ENCODE data around the gene AQP7.
"Not testable (repeated sequence)": the region's sequence is repeated elsewhere in the genome, so short reads cannot be mapped to it uniquely, and the experiment has no call there.

AQP7 gene

GRCh38 chr9:33402371-33402770 is at the start of gene AQP7:
Gene AQP7 (minus strand): TSS chr9:33402568. CDS start chr9:33401262, 1,306 bp downstream.
- H3K27ac Mint-ChIP-seq, result peak within 1 kb of the TSS; percentile 33 to 35

GRCh38 chr9:33450621-33451146 is 48.3 kb upstream of the AQP7 start:
- ATAC-seq (no peak), DNase-seq (no peak)
- H3K4me1 Mint-ChIP-seq, result peaks cover 74% of the 10 kb centered on the region
- H3K27me3 Mint-ChIP-seq, result no peaks in the 10 kb centered on the region
- no peak overlapping the region for H3K4me3 Mint-ChIP-seq
- H3K9me3 Mint-ChIP-seq, result no peaks in the 10 kb centered on the region
- H3K27ac Mint-ChIP-seq, result no peak overlapping the region

More at GRCh38 chr9:33402371-33402770, at the start of gene AQP7:
- not testable (repeated sequence) for H3K4me3 Mint-ChIP-seq, H3K9me3 Mint-ChIP-seq, ATAC-seq, DNase-seq, H3K27me3 Mint-ChIP-seq
- peaks cover 16% of the 10 kb centered on the region for H3K4me1 Mint-ChIP-seq

DNA sequence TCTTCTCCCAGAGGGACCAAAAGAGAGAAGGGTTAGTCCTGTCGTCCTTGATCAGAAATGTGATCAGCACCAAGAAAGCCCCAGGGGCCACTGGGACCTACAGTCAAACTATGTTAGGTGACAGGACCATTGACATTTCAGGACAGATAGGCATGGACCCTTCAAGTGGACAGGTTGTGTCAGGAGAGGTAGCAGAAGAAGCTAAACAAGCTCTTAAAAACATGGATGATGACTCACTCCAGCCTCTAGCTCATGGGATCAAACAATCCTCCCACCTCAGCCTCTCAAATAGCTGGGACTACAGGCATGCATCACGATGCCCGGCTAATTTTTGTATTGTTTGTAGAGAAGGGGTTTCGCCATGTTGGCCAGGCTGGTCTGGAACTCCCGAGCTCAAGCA is 47.3 kb upstream of the AQP7 start:
- Mint-ChIP-seq H3K27me3 (no peaks in the 10 kb centered on the region), H3K4me1 (peaks cover 78% of the 10 kb centered on the region), H3K9me3 (no peaks in the 10 kb centered on the region), H3K27ac (no peak overlapping the region), H3K4me3 (no peak overlapping the region)
- no peak for DNase-seq
- ATAC-seq, result no peak

GRCh38 chr9:33447799-33448553 is 45.6 kb upstream of the AQP7 start:
- DNase-seq (peak in 1 of 2 donors; percentile 35), ATAC-seq (peak; percentile 1)
- H3K4me1 Mint-ChIP-seq, result peaks cover 64% of the 10 kb centered on the region
- peak overlapping the region; percentile 90 to 95 for H3K4me3 Mint-ChIP-seq
- no peaks in the 10 kb centered on the region for H3K27me3 Mint-ChIP-seq
- no peaks in the 10 kb centered on the region for H3K9me3 Mint-ChIP-seq
- peak overlapping the region in 1 of 2 donors; percentile 37 for H3K27ac Mint-ChIP-seq

DNA sequence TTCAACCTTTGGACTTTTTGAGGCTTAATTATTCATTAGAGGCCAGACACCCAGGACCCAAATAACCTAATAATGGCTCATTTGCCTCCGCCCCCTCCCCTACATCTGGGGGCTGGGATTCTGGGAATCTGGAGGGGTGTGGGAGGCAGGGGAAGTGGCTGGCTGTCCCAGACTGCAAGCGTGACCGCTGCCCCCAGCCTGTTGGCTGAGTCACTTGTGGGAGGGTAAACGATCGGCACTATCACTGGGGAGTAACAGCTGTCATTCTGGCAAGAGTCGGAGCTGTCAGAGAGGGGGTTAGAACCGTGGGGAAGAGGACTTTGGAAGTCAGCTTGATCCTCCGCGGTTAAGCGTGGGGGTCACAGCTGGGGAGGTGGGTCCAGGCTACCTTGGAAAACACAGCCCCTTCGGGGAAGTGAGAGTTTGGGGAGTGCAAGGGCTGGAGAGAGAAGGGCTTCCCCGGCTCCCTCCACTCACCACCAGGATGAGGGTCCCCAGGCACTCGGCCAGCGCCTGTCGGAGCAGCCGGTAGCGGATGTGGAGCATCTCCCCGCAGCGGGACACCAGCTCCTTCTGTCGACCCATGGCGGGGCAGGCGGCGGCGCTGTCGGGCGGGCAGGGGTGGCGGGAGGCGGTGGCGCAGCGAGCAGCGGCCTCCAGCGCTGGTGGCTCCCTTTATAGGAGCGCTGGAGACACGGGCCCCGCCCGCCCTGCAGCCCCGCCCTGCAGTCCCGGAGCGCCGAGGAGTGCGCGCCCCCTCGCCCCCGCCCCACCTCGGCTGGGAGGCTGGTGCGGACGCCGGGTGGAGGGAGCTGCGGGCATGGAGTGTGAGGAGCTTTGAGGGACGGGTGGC is 44.8 kb upstream of the AQP7 start, which contains the start of gene AQP3:
AQP3 (minus strand) TSS at position 648 of the 853 bp plus-strand sequence; CDS start at position 585, 63 bp downstream.
- Mint-ChIP-seq H3K27me3 (no peaks in the 10 kb centered on the region), H3K9me3 (no peaks in the 10 kb centered on the region), H3K27ac (peak within 1 kb of the TSS; percentile 93 to 97), H3K4me3 (peak within 1 kb of the TSS; percentile 90 to 95), H3K4me1 (peaks cover 56% of the 10 kb centered on the region)
- peak; percentile 61 to 64 for DNase-seq
- peak; percentile 70 for ATAC-seq

GRCh38 chr9:33446240-33446945 is 44.0 kb upstream of the AQP7 start:
- Mint-ChIP-seq H3K27ac (peak overlapping the region; percentile 93 to 97), H3K27me3 (no peaks in the 10 kb centered on the region), H3K4me1 (peaks cover 54% of the 10 kb centered on the region)

DNA sequence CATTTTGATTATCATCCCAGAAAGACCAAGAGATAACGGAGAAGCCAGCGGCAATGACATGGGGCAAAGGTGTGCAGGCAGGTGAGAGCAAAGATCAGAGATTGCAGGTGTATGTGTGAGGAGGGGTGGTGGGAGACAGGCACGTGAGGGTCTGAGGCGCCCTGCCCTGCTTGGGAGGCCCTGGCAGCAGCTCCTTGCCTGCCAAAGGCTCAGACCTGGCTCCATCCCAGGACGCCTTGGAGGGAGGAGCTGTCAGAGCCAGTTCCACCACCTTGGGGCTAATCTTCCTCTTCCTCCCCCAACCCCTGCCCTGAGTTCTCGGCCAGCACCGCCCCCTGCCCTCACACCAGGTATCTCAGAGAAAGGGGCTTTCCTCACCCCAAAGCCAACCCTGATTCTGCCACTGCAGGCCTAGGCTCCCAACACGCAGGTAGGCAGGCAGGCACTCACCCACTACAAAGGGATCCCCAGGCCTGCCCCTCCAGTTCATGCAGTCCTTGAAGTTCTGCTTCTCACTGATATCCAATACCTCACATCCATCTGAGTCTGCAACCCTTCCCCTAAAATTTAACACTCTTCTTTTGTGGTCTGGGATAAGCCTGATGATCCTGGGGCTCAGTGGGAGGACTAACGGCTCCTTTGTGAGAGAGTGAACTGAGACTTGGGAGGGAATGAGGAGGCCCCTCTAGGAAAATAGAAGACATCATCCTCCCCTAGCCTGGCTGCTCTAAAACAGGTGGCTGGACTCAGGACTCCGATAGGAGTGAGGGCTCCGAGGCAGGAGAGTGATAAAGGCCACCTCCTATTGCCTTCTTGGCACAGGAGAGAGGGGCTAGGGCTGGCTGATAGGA is 43.2 kb upstream of the AQP7 start:
- DNase-seq (peak in 1 of 2 donors; percentile 25), ATAC-seq (peak; percentile 0)
- Mint-ChIP-seq H3K27ac (no peak overlapping the region), H3K27me3 (no peaks in the 10 kb centered on the region), H3K4me3 (peak overlapping the region; percentile 27 to 95), H3K4me1 (peaks cover 47% of the 10 kb centered on the region), H3K9me3 (no peaks in the 10 kb centered on the region)

More at GRCh38 chr9:33446240-33446945, 44.0 kb upstream of the AQP7 start:
- ATAC-seq (peak; percentile 91), DNase-seq (peak; percentile 66 to 84)
- H3K4me3 Mint-ChIP-seq, result peak overlapping the region; percentile 90 to 95
- no peaks in the 10 kb centered on the region for H3K9me3 Mint-ChIP-seq

DNA sequence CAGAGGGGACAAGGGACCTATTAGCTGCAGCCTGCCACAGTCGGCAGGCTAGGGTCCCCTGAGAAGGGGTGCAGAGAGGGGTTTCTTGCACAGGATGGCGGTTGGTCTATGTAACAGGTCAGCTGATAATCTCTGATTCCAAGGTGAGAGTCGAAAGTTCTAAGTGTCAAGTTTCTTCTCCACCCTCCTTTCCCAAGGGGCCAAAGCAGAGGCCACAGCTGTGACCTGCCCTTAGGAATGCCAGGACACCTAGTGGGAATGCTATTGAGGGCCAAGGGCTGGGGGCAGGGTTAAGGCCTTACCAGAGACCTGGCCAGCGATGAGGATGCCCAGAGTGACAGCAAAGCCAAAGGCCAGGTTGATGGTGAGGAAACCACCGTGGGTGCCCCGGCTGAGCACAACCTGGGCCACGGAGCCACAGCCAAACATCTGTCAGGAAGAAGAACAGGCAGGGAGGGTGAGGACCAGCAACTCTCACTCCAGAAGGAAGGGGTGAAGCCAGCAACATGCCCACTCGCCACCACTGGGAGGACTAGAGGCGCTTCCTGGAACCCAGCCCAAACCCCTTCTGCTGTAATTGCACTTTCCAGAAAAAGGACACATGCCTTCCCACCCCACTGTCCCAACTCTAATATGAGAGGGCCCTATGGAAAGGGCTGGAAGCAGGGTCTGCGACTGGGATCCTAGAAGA is 41.2 kb upstream of the AQP7 start:
- no peaks in the 10 kb centered on the region for H3K27me3 Mint-ChIP-seq
- peaks cover 43% of the 10 kb centered on the region for H3K4me1 Mint-ChIP-seq
- DNase-seq (no peak), ATAC-seq (no peak)
- no peak overlapping the region for H3K4me3 Mint-ChIP-seq
- H3K27ac Mint-ChIP-seq, result no peak overlapping the region
- no peaks in the 10 kb centered on the region for H3K9me3 Mint-ChIP-seq

DNA sequence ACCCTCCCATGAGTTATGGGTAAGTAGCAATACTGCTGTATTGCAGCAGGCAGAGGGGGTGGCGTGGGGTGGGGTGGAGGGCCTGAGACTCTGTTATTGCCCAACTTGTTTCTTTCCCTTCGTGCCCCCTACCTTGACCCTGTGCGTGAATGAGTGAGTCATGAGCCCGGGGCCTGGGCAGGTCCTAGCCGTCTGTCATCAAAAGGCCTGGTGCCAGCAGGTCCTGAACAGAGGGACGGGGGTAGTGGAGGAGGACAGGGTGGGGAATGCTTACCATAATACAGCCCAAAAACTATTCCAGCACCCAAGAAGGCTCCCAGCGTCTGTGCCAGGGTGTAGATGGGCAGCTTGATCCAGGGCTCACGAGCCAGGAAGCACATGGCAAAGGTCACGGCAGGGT is 40.7 kb upstream of the AQP7 start:
- no peak overlapping the region for H3K27ac Mint-ChIP-seq
- DNase-seq (no peak), ATAC-seq (no peak)
- no peak overlapping the region for H3K4me3 Mint-ChIP-seq
- no peaks in the 10 kb centered on the region for H3K9me3 Mint-ChIP-seq
- peaks cover 37% of the 10 kb centered on the region for H3K4me1 Mint-ChIP-seq
- H3K27me3 Mint-ChIP-seq, result no peaks in the 10 kb centered on the region

DNA sequence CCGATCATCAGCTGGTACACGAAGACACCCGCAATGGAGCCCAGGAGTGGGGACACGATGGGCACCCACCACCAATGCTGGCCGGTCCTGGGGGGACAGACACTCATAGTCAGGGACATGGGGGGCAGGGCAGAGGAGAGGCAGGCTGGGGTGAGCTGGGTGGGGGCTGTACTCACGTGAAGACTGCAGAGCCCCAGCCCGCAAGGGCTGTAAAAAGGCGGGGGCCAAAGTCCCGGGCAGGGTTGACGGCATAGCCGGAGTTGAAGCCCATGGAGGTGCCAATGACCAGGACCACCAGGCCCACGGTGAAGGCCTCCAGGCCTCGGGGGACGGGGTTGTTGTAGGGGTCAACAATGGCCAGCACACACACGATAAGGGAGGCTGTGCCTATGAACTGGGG is 39.8 kb upstream of the AQP7 start:
- H3K27ac Mint-ChIP-seq, result peak overlapping the region in 1 of 2 donors; percentile 39
- peaks cover 28% of the 10 kb centered on the region for H3K4me1 Mint-ChIP-seq
- H3K27me3 Mint-ChIP-seq, result no peaks in the 10 kb centered on the region
- H3K4me3 Mint-ChIP-seq, result no peak overlapping the region
- ATAC-seq (no peak), DNase-seq (no peak)
- H3K9me3 Mint-ChIP-seq, result no peaks in the 10 kb centered on the region

GRCh38 chr9:33440609-33441008 is 38.2 kb upstream of the AQP7 start:
- H3K27me3 Mint-ChIP-seq, result no peaks in the 10 kb centered on the region
- no peak overlapping the region for H3K27ac Mint-ChIP-seq
- H3K4me3 Mint-ChIP-seq, result no peak overlapping the region
- peaks cover 13% of the 10 kb centered on the region for H3K4me1 Mint-ChIP-seq
- H3K9me3 Mint-ChIP-seq, result no peaks in the 10 kb centered on the region
- ATAC-seq (no peak), DNase-seq (no peak)

- ATAC-seq, result no peak
- no peaks in the 10 kb centered on the region for H3K9me3 Mint-ChIP-seq
- peaks cover 9% of the 10 kb centered on the region for H3K4me1 Mint-ChIP-seq
- H3K27me3 Mint-ChIP-seq, result no peaks in the 10 kb centered on the region
- no peak for DNase-seq
- H3K4me3 Mint-ChIP-seq, result no peak overlapping the region
- peak overlapping the region; percentile 2 to 35 for H3K27ac Mint-ChIP-seq
Measured at GRCh38 chr9:33440204-33440603, 37.8 kb upstream of the AQP7 start.

- Mint-ChIP-seq H3K27ac (no peak overlapping the region), H3K9me3 (no peaks in the 10 kb centered on the region), H3K4me1 (peaks cover 4% of the 10 kb centered on the region), H3K27me3 (no peaks in the 10 kb centered on the region), H3K4me3 (no peak overlapping the region)
- DNase-seq (no peak), ATAC-seq (no peak)
Measured at GRCh38 chr9:33439731-33440130, 37.4 kb upstream of the AQP7 start.

Data from stimulated activated naive CD8-positive, alpha-beta T cell treated with anti-CD3 and anti-CD28 coated beads, Interleukin-15, amount 100 ng/mL, for 72 hours (primary cell).